K562 (cell line): ENCODE results near the gene BCL2L12. TPM values are rescaled to one million over a fixed set of nuclear protein-coding genes. Genes with fewer than 3 reads are reported as not detected.

Source experiments
- CBFA2T2 ChIP-seq: fragments of 450-650 bp; conservative IDR thresholded peaks from 2 replicates; pipeline ENCODE4 v1.6.1; 2017; ENCODE audit warnings: mild to moderate bottlenecking
- ELK1 ChIP-seq: sonication (generic); formaldehyde crosslinking; IDR thresholded peaks from 2 replicates; pipeline ENCODE4 v1.8.1; 2022; ENCODE audit warnings: missing genetic modification reagents
- GTF2F1 ChIP-seq: IDR thresholded peaks from 2 replicates; pipeline ENCODE4 v1.6.1; 2011; ENCODE audit warnings: low read depth, low read length, improper control_type of control experiment
- KDM2B ChIP-seq: fragments of 250-450 bp; sonication (Bioruptor Pico); IDR thresholded peaks from 2 replicates; pipeline ENCODE4 v1.8.0; 2021; ENCODE audit warnings: mild to moderate bottlenecking, moderate library complexity
- MIER1 ChIP-seq: fragments of 450-650 bp; IDR thresholded peaks from 2 replicates; pipeline ENCODE4 v1.6.1; 2016; ENCODE audit warnings: antibody characterized with exemption, mild to moderate bottlenecking, low read depth
- MITF ChIP-seq: IDR thresholded peaks from 2 replicates; pipeline ENCODE4 v1.6.1; 2014; ENCODE audit warnings: antibody characterized with exemption
- NFYB ChIP-seq: IDR thresholded peaks from 2 replicates; pipeline ENCODE4 v1.6.1; 2011; ENCODE audit warnings: mild to moderate bottlenecking, moderate library complexity; ENCODE audit not compliant: insufficient read length; ENCODE audit errors: extremely low read depth
- PHTF2 ChIP-seq: fragments of 250-450 bp; sonication (Bioruptor Pico); IDR thresholded peaks from 2 replicates; pipeline ENCODE4 v1.5.0; 2021; ENCODE audit warnings: mild to moderate bottlenecking
- PREB ChIP-seq: sonication (generic); formaldehyde crosslinking; IDR thresholded peaks from 2 replicates; pipeline ENCODE4 v1.8.1; 2023; ENCODE audit warnings: mild to moderate bottlenecking, missing genetic modification reagents
- RBM17 ChIP-seq: fragments of 200-400 bp; formaldehyde crosslinking; IDR thresholded peaks from 2 replicates; pipeline ENCODE4 v1.6.1; 2017; ENCODE audit warnings: low read depth, mild to moderate bottlenecking, low read length, borderline replicate concordance
- RBM34 ChIP-seq: fragments of 200-400 bp; formaldehyde crosslinking; IDR thresholded peaks from 2 replicates; pipeline ENCODE4 v1.6.1; 2018; ENCODE audit warnings: low read length, borderline replicate concordance; ENCODE audit not compliant: insufficient read depth
- RCOR1 ChIP-seq, 2 experiments: IDR thresholded peaks; 2 replicates each; pipeline ENCODE4 v1.6.1; 2012; ENCODE audit warnings: low read depth in 2 of 2, low read length in 2 of 2, borderline replicate concordance in 1 of 2, improper control_type of control experiment in 1 of 2
- SAP30 ChIP-seq: fragments of 200-600 bp; sonication (generic); IDR thresholded peaks from 2 replicates; pipeline ENCODE4 v1.6.1; 2012; ENCODE audit warnings: borderline replicate concordance, low read depth, mild to moderate bottlenecking, moderate library complexity, low read length, control low read depth, inconsistent platforms; ENCODE audit not compliant: insufficient read depth, poor library complexity, severe bottlenecking
- SMARCA4 ChIP-seq: fragments of 450-650 bp; IDR thresholded peaks from 2 replicates; pipeline ENCODE4 v1.6.1; 2016
- VEZF1 ChIP-seq: fragments of 200-800 bp; sonication (Bioruptor generic); IDR thresholded peaks from 2 replicates; pipeline ENCODE4 v1.6.1; 2017; ENCODE audit warnings: missing genetic modification characterization, missing compliant biosample characterization
- ZNF143 ChIP-seq: sonication (generic); formaldehyde crosslinking; IDR thresholded peaks from 2 replicates; pipeline ENCODE4 v1.9.0; 2022; ENCODE audit warnings: mild to moderate bottlenecking, missing genetic modification reagents
- ZNF609 ChIP-seq: sonication (generic); formaldehyde crosslinking; IDR thresholded peaks from 2 replicates; pipeline ENCODE4 v1.8.1; 2023; ENCODE audit warnings: missing genetic modification reagents, mild to moderate bottlenecking, borderline replicate concordance
- polyA plus RNA-seq, 8 experiments: library from polyadenylated mRNA; depleted of rRNA in 4 of 8; stranded (reverse) in 5 of 8; unstranded in 3 of 8; fragments of >200 nt; fragmentation: Nextera tagmentation in 2 of 8; fragmentation: Illumina TruSeq in 1 of 8; extraction: Ambion mirVana in 2 of 8; extraction: Trizol in 1 of 8; gene quantifications; 2 replicates each; pipeline versions ENCODE4 v1.2.1 to v1.2.3, GENCODE V29; 2011 to 2014; ENCODE audit warnings: inconsistent platforms in 1 of 8, missing spikeins in 1 of 8
- total RNA-seq, 7 experiments: library from RNA; depleted of rRNA in 6 of 7; stranded (reverse); fragments of >200 nt in 6 of 7; fragmentation: Illumina TruSeq in 2 of 7; extraction: Trizol in 2 of 7; gene quantifications; 2 replicates each; pipeline versions ENCODE4 v1.2.1 to v1.2.3, GENCODE V29; 2011 to 2021; ENCODE audit warnings: low replicate concordance in 1 of 7

Gene BCL2L12
- total and polyA plus RNA-seq, 9 of the 15 experiments (the other 6 are each of a cell fraction or from before 2014, with no cell fraction given): 7.4 to 263 (median 81.2) TPM

- TF ChIP-seq RCOR1 (IDR thresholded peaks at IDR 0.05; ENCODE audit: borderline replicate concordance in 1 of 2, low read depth in 2 of 2, low read length in 2 of 2): 0 out of 4 replicates have a peak, but pooled peaks of 1 of the 2 experiments have one; percentile 61
- TF ChIP-seq MITF: no peak
- peak; percentile 59 for TF ChIP-seq VEZF1 (CRISPR knock-in tag)
- no peak for TF ChIP-seq KDM2B
- TF ChIP-seq NFYB: no peak
- no peak for TF ChIP-seq GTF2F1
- no peak for TF ChIP-seq CBFA2T2
- TF ChIP-seq ZNF609 (CRISPR knock-in tag): no peak
- TF ChIP-seq SMARCA4: peak; percentile 56; the same call in 1 of the 2 replicates
- TF ChIP-seq ELK1 (CRISPR knock-in tag): no peak
- no peak for TF ChIP-seq RBM34
- no peak for TF ChIP-seq RBM17
- TF ChIP-seq ZNF143 (CRISPR knock-in tag): no peak
- no peak for TF ChIP-seq MIER1
- no peak for TF ChIP-seq SAP30
- no peak for TF ChIP-seq PREB (CRISPR knock-in tag)
- no peak for TF ChIP-seq PHTF2 (CRISPR knock-in tag)
These were observed 6.6 kb downstream of the BCL2L12 start (continued) for GRCh38 chr19:49672131-49672919.
